GM18519 (cell line): ENCODE results near the gene SPCS3.
"Not testable (repeated sequence)": the region's sequence is repeated elsewhere in the genome, so short reads cannot be mapped to it uniquely, and the experiment has no call there.

ENCODE experiments used
- ATAC-seq: cut with Tn5 transposase; IDR thresholded peaks from one replicate; pipeline ENCODE4 v1.9.1; 2021; ENCODE audit warnings: mild to moderate bottlenecking, moderate library complexity; ENCODE audit not compliant: unreplicated experiment, low FRiP score

The SPCS3 gene

GRCh38 chr4:176302283-176303275 lies 17.2 kb upstream of the SPCS3 start:
- no peak for ATAC-seq

- ATAC-seq, result no peak
Observed at GRCh38 chr4:176303938-176304337, 15.8 kb upstream of the SPCS3 start.

DNA sequence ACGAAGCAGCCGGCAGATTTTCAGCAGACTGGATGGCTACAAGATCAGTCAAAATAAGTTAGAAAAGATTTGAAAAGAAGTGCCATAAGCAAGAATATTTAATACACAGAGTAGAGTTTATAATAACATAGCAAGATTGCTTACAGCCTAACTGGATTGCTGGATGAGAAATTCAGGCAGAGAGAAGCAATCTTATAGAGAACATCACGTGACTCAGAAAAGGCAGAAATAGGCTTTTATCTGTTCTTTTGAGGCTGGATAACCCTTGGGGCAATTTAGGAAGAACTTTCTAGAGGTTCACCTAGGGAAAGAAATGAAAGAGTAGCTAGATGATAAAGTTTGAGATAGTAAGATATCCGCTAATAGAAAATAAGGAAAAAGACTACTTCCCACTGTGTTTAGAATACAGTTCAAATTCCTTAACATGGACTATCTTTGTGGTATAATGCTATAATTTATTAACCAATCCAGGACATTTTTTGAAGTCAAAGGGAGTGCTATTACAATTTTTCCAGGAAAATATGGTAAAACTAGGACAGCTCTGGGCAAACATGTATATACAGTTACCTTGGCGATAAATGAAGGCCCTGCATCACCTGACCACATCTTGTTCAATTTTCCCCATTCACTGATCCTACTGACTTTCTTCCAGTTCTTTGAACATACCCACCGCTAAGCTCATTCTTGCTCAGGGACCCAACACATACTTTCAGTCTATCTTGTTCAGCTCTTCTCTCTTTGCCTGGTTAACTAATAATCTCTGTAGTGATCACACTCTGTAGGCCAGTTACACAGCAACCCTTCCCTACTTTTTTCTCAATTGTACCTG lies 12.7 kb upstream of the SPCS3 start:
- no peak for ATAC-seq

DNA sequence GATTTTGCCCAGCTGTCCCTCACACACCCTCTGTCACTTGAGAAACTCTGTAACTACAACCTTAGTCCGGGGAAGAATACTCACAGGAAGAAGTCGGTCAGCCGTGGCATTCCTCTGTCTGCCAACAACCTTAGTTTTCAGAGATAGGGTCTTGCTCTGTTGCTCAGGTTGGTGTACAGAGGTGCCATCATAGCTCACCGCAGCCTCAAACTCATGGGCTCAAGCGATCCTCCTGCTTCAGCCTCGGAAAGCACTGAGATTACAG lies 12.2 kb upstream of the SPCS3 start:
- no peak for ATAC-seq

DNA sequence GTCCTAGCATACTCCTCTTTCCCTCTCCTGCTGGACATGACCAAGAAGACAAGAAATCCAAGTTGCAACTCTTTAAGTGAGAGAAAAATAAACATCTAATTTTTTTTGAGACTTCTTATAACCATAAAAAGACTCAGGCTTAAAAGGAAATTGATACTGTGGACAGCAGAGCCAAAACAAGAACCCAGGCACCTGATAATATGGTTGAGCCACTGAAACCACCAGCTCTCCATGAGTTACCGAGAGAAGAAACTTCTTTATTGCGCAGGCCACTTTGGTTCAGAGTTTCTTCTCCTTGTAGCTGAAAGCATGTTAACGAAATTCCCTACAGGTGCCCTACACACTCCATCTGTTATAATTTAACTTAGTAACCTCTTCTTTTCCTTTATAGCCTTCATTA lies 11.3 kb upstream of the SPCS3 start:
- peak; percentile 33 for ATAC-seq

GRCh38 chr4:176309046-176309445 lies 10.7 kb upstream of the SPCS3 start:
- ATAC-seq, result peak; percentile 94

- ATAC-seq, result no peak
Observed at GRCh38 chr4:176309772-176310171, 10.0 kb upstream of the SPCS3 start.

- no peak for ATAC-seq
Observed at GRCh38 chr4:176313596-176314336, 6.0 kb upstream of the SPCS3 start.

DNA sequence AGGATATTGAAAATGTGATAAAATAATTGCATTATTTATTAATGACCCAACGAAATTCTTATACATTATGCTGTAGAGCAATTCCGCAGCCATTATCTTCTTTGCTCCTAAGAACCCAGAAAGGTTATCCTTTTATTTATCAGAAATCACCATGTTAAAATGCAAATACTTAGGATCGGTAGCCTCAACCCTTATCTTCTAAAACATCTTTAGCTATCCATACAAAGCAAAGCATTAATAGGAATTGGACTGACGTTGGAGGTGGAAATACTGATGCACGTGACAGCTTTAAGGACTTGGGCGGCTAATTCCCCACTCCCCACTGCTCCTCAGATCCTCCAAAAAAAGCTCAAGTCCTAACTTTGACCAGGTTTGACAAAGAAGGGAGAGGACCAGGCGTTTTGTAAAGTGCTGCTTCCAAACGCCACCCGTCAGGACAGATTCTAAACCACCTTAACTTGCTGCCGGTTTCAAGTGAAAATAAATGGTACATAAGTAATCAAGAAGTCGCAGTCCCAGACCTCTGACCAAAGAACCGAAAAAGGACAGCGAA lies 539 bp upstream of the SPCS3 start:
- no peak for ATAC-seq

DNA sequence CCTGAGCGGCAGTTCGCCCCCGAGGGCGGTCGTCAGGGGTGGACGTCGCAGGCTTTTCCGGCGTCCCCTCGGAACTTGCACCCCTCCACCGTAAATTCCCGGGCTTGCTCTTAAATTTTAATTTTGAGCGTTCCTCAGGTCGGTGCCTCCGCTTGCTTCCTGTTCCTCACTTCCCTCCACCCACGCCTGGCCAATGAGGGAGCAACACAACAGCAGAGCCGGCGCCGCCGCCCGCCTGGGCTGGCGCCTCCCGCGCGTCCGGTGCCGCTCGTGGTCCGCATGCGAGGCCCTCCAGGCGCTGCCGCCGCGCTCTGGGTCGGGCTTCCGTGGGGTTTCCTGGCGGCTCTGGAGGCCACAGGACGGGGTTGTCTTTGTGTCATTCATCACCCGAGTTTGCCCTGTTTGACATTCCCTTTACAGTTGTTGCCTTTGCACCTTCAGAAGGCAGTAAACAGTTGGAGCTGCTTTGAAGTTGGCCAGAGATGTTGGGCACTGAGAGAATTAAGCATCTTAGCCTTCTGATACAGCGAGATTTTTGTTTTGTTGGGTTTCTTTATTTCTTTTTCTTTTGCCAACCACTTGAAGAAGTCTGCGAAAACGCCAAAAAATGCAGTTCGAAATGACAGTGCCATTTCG lies 692 bp downstream of the SPCS3 start:
- peak; percentile 70 for ATAC-seq

GRCh38 chr4:176320976-176321361 lies 1.2 kb downstream of the SPCS3 start:
- no peak for ATAC-seq

DNA sequence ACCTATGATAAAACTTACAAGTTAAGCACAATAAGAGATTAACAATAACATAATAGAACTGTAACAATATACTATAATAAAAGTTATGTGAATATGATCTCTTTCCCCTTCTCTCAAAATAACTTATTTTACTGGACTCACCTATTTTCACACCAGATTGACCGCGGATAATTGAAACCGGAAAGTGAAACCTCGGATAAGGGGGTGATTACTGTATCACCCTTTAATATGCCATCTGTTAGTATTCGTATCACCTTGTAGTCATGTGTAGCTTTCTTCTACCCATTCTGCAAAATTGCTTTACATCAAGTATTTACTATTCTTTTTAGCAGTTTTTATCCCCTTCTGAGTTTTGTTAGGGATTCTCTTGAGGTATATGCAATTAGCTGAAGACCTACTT lies 1.8 kb downstream of the SPCS3 start:
- ATAC-seq, result no peak

DNA sequence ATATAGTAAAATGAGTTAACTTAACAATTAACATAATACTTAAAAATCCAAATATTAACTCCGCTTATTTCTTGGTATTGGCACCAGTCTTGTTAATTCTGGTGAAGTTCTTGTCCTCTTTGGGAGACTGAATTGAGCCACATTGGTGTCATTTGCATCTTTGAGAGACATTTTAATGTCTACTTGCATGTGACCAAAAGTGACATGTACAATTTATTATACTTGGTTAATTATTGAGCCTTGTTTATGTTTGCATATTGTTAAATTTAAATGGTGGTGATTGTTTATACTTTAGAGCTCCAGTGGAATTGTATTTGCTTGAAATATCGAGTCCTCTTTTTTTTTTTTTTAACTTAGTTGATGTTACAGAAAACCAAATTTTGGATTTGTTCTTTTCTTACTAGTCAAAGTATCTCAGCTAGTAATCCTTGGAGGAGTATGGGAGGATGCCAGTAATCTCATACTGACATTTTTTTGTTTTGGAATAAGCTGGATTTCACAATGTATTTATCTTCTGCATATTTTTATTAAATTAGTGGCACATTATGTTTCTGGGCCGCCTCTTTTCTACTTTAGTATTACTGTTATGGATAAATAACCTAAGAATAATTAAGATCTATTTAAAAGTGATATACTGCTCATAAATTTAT lies 3.9 kb downstream of the SPCS3 start:
- no peak for ATAC-seq

DNA sequence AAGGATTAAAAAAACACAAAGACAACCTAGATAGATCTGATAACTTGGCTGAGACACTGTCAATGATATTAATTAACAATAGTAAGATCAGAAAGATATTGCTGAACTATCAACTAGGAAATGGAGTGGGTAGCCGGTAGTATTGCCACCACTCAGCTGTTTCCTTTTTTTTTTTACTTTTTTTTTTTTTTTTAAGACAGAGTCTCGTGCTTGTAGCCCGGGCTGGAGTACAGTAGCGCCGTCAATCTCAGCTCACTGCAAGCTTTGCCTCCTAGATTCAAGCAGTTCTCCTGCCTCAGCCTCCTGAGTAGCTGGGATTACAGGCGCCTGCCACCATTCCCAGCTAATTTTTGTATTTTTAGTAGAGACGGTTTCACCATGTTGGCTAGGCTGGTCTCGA lies 5.1 kb downstream of the SPCS3 start:
- ATAC-seq, result not testable (repeated sequence)

DNA sequence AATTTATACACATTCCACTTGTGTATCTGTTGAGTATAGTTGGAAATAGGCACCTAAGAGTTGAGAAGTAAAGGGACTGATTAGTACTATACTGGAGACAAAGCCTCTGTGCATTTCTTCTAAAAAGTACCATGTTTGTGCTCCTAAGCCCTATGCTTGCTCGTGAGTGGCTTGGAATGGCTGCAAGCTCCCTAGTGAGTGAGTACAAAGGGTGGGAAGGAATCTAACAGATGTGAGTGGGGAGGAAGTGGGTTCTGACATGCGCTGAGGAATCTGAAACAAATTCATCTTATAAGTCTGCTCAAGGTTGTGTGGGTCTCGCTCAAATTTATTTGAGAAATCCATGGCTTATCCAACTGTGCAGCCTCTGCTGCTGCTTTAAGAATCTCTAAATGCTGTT lies 13.3 kb downstream of the SPCS3 start:
- ATAC-seq, result no peak

- ATAC-seq, result no peak
Observed at GRCh38 chr4:176334066-176334465, 14.3 kb downstream of the SPCS3 start.

DNA sequence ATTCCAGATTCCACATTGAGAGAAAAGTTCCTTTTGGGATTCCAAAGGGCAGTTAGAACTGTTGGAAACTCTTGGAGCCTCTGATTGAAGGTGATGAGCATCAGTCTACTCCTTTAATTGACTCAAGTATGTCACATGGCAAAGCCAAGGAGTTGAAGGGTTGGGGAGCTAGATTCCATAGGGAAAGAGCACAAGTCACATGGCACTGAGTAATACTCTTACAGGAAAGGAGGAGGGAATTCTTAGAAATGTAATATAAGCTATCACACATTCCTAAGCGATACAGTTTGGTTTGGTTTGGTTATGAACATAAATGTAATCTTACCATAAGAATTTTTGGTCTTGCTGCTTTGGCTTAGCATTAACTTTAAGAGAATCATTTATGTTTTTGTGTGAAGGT lies 15.7 kb downstream of the SPCS3 start:
- ATAC-seq, result no peak

GRCh38 chr4:176339936-176340761 lies 20.4 kb downstream of the SPCS3 start:
- ATAC-seq, result no peak
